Pons (tissue), 1 donor: Measurements from ENCODE around the gene ARHGAP27.
"Not testable (repeated sequence)": the region's sequence is repeated elsewhere in the genome, so short reads cannot be mapped to it uniquely, and the experiment has no call there.

Experiments used
- DNase-seq: peaks from one replicate; pipeline ENCODE4 v3.0.0-alpha.2; 2016; ENCODE audit warnings: low spot score

The ARHGAP27 gene

GRCh38 chr17:45361451-45361850 lies 71.2 kb downstream of the ARHGAP27 start:
- no peak for DNase-seq

GRCh38 chr17:45357364-45357997 lies 75.2 kb downstream of the ARHGAP27 start:
- DNase-seq: no peak

- no peak for DNase-seq
These were observed 77.6 kb downstream of the ARHGAP27 start for GRCh38 chr17:45355087-45355486.

GRCh38 chr17:45353043-45353442 lies 79.6 kb downstream of the ARHGAP27 start:
- peak; percentile 20 for DNase-seq

- DNase-seq: no peak
These were observed 80.8 kb downstream of the ARHGAP27 start for GRCh38 chr17:45351831-45352230.

GRCh38 chr17:45347444-45347843 lies 85.2 kb downstream of the ARHGAP27 start:
- no peak for DNase-seq

- peak; percentile 31 for DNase-seq
These were observed 86.3 kb downstream of the ARHGAP27 start for GRCh38 chr17:45346216-45347015.

- no peak for DNase-seq
These were observed 87.0 kb downstream of the ARHGAP27 start for GRCh38 chr17:45345554-45346215.

GRCh38 chr17:45345246-45345553 lies 87.5 kb downstream of the ARHGAP27 start:
- DNase-seq: no peak

- DNase-seq: not testable (repeated sequence)
These were observed 88.6 kb downstream of the ARHGAP27 start for GRCh38 chr17:45343967-45344664.
